ENCODE data around the gene NKX6-2. TPM values are rescaled to one million over a fixed set of nuclear protein-coding genes. Genes with fewer than 3 reads are reported as not detected.
"Not testable (repeated sequence)": the region's sequence is repeated elsewhere in the genome, so short reads cannot be mapped to it uniquely, and the experiment has no call there.

The NKX6-2 gene
- total RNA-seq, 1 donor from 2014 or later, result not detected

- no peak overlapping the region for H3K4me3 ChIP-seq (ENCODE audit: low read depth, low read length)
- H3K36me3 ChIP-seq (ENCODE audit: control insufficient read depth, insufficient read depth, low read length), result peaks cover 1% of the 10 kb centered on the region
- no peak for TF ChIP-seq CTCF (IDR thresholded peaks at IDR 0.05; ENCODE audit: insufficient read depth, low read length, severe bottlenecking)
- FAIRE-seq (no peak), DNase-seq (ENCODE audit: low read depth) (no peak)
- H3K27me3 ChIP-seq (ENCODE audit: control insufficient read depth, insufficient read depth, low read length), result no peaks in the 10 kb centered on the region
These were observed 41.9 kb downstream of the NKX6-2 start for GRCh38 chr10:132743925-132744490.

- not testable (repeated sequence) for FAIRE-seq; H3K4me3 ChIP-seq (ENCODE audit: low read depth, low read length); H3K36me3 ChIP-seq (ENCODE audit: control insufficient read depth, insufficient read depth, low read length); H3K27me3 ChIP-seq (ENCODE audit: control insufficient read depth, insufficient read depth, low read length)
- peak; percentile 44 for DNase-seq (ENCODE audit: low read depth)
These were observed 42.6 kb downstream of the NKX6-2 start for GRCh38 chr10:132743196-132743924.

GRCh38 chr10:132742837-132743194 lies 43.1 kb downstream of the NKX6-2 start:
- Histone ChIP-seq H3K27me3 (ENCODE audit: control insufficient read depth, insufficient read depth, low read length) (no peaks in the 10 kb centered on the region), H3K4me3 (ENCODE audit: low read depth, low read length) (no peak overlapping the region), H3K36me3 (ENCODE audit: control insufficient read depth, insufficient read depth, low read length) (peaks cover 1% of the 10 kb centered on the region)
- no peak for TF ChIP-seq CTCF (IDR thresholded peaks at IDR 0.05; ENCODE audit: insufficient read depth, low read length, severe bottlenecking)
- FAIRE-seq (no peak), DNase-seq (ENCODE audit: low read depth) (no peak)

- H3K27me3 ChIP-seq (ENCODE audit: control insufficient read depth, insufficient read depth, low read length), result no peaks in the 10 kb centered on the region
- H3K36me3 ChIP-seq (ENCODE audit: control insufficient read depth, insufficient read depth, low read length), result peaks cover 1% of the 10 kb centered on the region
- DNase-seq (ENCODE audit: low read depth) (no peak), FAIRE-seq (no peak)
- no peak for TF ChIP-seq CTCF (IDR thresholded peaks at IDR 0.05; ENCODE audit: insufficient read depth, low read length, severe bottlenecking)
- H3K4me3 ChIP-seq (ENCODE audit: low read depth, low read length), result no peak overlapping the region
These were observed 43.6 kb downstream of the NKX6-2 start for GRCh38 chr10:132742167-132742836.

GRCh38 chr10:132740588-132740987 lies 45.4 kb downstream of the NKX6-2 start:
- Histone ChIP-seq H3K4me3 (ENCODE audit: low read depth, low read length) (no peak overlapping the region), H3K36me3 (ENCODE audit: control insufficient read depth, insufficient read depth, low read length) (peaks cover 2% of the 10 kb centered on the region), H3K27me3 (ENCODE audit: control insufficient read depth, insufficient read depth, low read length) (no peaks in the 10 kb centered on the region)
- FAIRE-seq, result no peak
- TF ChIP-seq CTCF (IDR thresholded peaks at IDR 0.05; ENCODE audit: insufficient read depth, low read length, severe bottlenecking), result no peak
- DNase-seq (ENCODE audit: low read depth), result no peak

GRCh38 chr10:132739225-132739613 lies 46.7 kb downstream of the NKX6-2 start:
- no peak for TF ChIP-seq CTCF (IDR thresholded peaks at IDR 0.05; ENCODE audit: insufficient read depth, low read length, severe bottlenecking)
- DNase-seq (ENCODE audit: low read depth), result no peak
- Histone ChIP-seq H3K4me3 (ENCODE audit: low read depth, low read length) (no peak overlapping the region), H3K36me3 (ENCODE audit: control insufficient read depth, insufficient read depth, low read length) (peaks cover 2% of the 10 kb centered on the region), H3K27me3 (ENCODE audit: control insufficient read depth, insufficient read depth, low read length) (no peaks in the 10 kb centered on the region)
- no peak for FAIRE-seq
